Measurements from ENCODE around the gene INTS1. TPM values are rescaled to one million over a fixed set of nuclear protein-coding genes. Genes with fewer than 3 reads are reported as not detected.

Gene INTS1
- total and polyA plus RNA-seq, 2 of the 4 experiments (the other 2 are of a cell fraction) = 9.3 to 40.1 TPM

DNA sequence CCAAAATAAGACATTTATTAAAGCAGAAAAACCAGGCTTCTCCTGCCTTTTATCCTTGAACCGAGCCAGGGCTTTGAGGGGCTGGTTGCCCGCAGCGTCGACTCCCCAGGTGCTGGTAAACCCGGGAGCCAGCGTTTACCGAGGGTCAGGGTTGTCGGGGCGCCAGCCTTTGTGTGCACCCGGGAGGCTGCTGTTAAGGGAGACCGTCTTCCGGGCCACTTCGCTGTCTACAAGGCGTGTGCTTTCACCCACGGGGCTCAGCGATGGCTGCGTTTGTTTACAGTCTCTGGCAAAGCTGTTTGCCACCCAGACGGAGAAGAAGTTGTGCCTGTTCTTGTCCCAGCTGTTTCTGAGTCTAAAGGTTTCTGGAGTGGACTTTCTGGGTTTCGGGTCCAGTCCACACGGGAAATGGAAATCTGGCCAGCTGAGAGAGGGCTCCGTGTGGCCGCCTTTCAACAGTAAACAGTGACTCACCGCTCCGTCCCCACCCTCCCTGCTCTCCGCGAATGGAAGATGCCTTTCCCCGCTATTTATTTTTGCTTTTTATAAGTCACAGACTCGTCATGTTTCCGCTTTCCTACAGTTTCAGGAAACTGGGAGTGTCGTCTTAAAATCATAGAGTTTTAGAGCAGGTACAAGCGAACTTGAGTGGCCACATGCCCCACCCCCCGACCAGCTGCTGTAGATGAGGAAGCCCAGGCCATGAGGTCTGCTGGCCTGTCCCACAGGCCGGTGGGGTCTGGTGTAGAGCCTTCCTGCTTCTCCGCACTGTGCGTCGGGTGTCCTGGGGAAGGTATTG lies 28.5 kb upstream of the INTS1 start (continued):
- TF ChIP-seq MXI1 (IDR thresholded peaks at IDR 0.05; ENCODE audit: borderline replicate concordance, low read depth, low read length) (peak; percentile 15; the same call in 1 of the 2 replicates), NFE2L2 (IDR thresholded peaks at IDR 0.05; ENCODE audit: low read depth, low read length) (no peak)

DNA sequence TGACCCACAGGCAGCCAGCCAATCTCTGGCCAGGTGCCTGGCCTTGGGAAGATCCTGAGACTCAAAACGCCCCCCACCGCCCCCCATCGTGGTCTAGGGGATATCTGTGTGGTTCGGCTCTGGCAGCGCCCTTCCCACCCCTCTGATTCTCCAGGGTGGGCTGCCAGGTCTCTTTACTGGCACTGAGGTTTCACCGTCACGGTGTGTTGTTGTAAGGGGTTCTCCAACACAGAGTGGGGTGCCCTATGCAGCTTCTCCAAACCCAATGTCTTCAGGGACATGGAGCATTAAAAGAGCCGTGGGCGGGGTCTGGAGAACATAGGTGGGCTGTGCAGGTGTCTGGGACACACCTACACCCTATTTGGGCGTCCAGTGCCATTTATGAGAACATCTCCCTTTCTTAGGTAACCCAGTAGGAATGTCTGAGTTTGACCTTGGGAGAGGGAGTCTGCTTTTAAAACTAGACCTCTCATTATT lies 27.8 kb upstream of the INTS1 start:
- whole genome bisulfite sequencing, 2 experiments (ENCODE audit: extremely low coverage in 2 of 2, insufficient read length in 1 of 2) = no CpG with 5 or more reads among the region's 10 CpGs
- DNase-seq = no peak
- BruUV-seq (replicated peaks) = TSS peak; percentile 53
- H2BK120ac ChIP-seq (ENCODE audit: low read depth, low read length) = peak overlapping the region; percentile 86; the same call in 1 of the 2 replicates
- H3K9me3 ChIP-seq (ENCODE audit: control insufficient read depth, insufficient read depth, low read length) = no peaks in the 10 kb centered on the region
- CTCF ChIA-PET = no interaction called here
- H3K23ac ChIP-seq (ENCODE audit: low read depth, low read length) = peak overlapping the region; percentile 85
- H2AFZ ChIP-seq (replicated peaks; ENCODE audit: low read length, poor library complexity) = no peak overlapping the region
- H3K79me1 ChIP-seq (ENCODE audit: low read depth in 1 of 2, low read length in 2 of 2) = peaks cover 0 to 42% of the 10 kb centered on the region in 2 experiments; a peak in 2 of 4 replicates
- dilution Hi-C loops (cut with HindIII; ENCODE audit: low sequenced_read_pairs, unreplicated experiment) (no loop called here), in situ Hi-C loops (cut with MboI; ENCODE audit: low sequenced_read_pairs) (no loop called here), intact Hi-C loops (cut with micrococcal nuclease) (no loop called here)
- H2BK5ac ChIP-seq (ENCODE audit: low read depth, low read length, poor library complexity, severe bottlenecking) = peak overlapping the region; percentile 89
- POLR2A ChIA-PET (ENCODE audit: unreplicated experiment) = no interaction called here
- no peaks in the 10 kb centered on the region for H3K36me3 ChIP-seq (ENCODE audit: control insufficient read depth, insufficient read depth, low read length)
- H2BK15ac ChIP-seq (ENCODE audit: low read depth, low read length) = peak overlapping the region; percentile 71; the same call in 2 of the 3 replicates
- H3K9me1 ChIP-seq (ENCODE audit: insufficient read depth, low read length) = peaks cover 9% of the 10 kb centered on the region
- peak overlapping the region; percentile 12; the same call in 1 of the 2 replicates for H2BK20ac ChIP-seq (ENCODE audit: low read depth, low read length)
- peak overlapping the region; percentile 80 for H2AK9ac ChIP-seq (replicated peaks; ENCODE audit: low read depth, low read length, poor library complexity)
- H3K4me1 ChIP-seq (ENCODE audit: control insufficient read depth, insufficient read depth, low read length) = peaks cover 34% of the 10 kb centered on the region
- no peak for ATAC-seq (ENCODE audit: low read depth)
- peak overlapping the region; percentile 85 for H3K4me2 ChIP-seq (ENCODE audit: low read depth, low read length)
- peak overlapping the region; percentile 97 for H2AK5ac ChIP-seq (ENCODE audit: low read depth, low read length)
- H3K18ac ChIP-seq (ENCODE audit: low read depth, low read length) = peak overlapping the region; percentile 54; the same call in 1 of the 2 replicates
- H3K56ac ChIP-seq (ENCODE audit: extremely low read depth, insufficient read depth, low read length) = peak overlapping the region; percentile 88
- peak overlapping the region; percentile 89 for H4K91ac ChIP-seq (ENCODE audit: insufficient read depth, low read depth, low read length)
- peak overlapping the region; percentile 43 for H3K4me3 ChIP-seq (ENCODE audit: insufficient read depth, low read depth, low read length)
- peak overlapping the region; percentile 5 to 70; a peak in 3 of 4 replicates for H4K8ac ChIP-seq (ENCODE audit: low read depth in 2 of 2, low read length in 2 of 2)
- peaks cover 32% of the 10 kb centered on the region for H4K20me1 ChIP-seq (ENCODE audit: insufficient read depth, low read length)
- peak overlapping the region; percentile 95 for H3K27ac ChIP-seq (ENCODE audit: insufficient read depth, low read length)
- peak overlapping the region; percentile 85 for H3K9ac ChIP-seq (ENCODE audit: low read depth, low read length)
- no peak overlapping the region for H4K5ac ChIP-seq (ENCODE audit: low read depth, low read length)
- 0 out of 2 replicates have a peak overlapping the region, but pooled peaks have one; percentile 70 for H3K14ac ChIP-seq (replicated peaks; ENCODE audit: low read depth, low read length)
- no peaks in the 10 kb centered on the region for H3K27me3 ChIP-seq (ENCODE audit: control insufficient read depth, insufficient read depth, low read length)
- H3K4ac ChIP-seq (ENCODE audit: low read depth, low read length) = peak overlapping the region; percentile 89
- no peak for TF ChIP-seq MAFK (IDR thresholded peaks at IDR 0.05; ENCODE audit: low read depth, low read length)
- no peak for TF ChIP-seq CEBPB (IDR thresholded peaks at IDR 0.05; ENCODE audit: low read depth, low read length)
- TF ChIP-seq NFE2L2 (IDR thresholded peaks at IDR 0.05; ENCODE audit: low read depth, low read length) = no peak
- no peak for TF ChIP-seq RCOR1 (IDR thresholded peaks at IDR 0.05; ENCODE audit: insufficient replicate concordance, low read length)
- TF ChIP-seq RAD21 (IDR thresholded peaks at IDR 0.05; ENCODE audit: low read length) = no peak
- no peak for TF ChIP-seq POLR2A (IDR thresholded peaks at IDR 0.05; ENCODE audit: low read depth, low read length)
- no peak for TF ChIP-seq CHD1 (IDR thresholded peaks at IDR 0.05; ENCODE audit: low read depth, low read length)
- no peak for TF ChIP-seq BHLHE40 (IDR thresholded peaks at IDR 0.05; ENCODE audit: low read depth, low read length)
- TF ChIP-seq MXI1 (IDR thresholded peaks at IDR 0.05; ENCODE audit: borderline replicate concordance, low read depth, low read length) = no peak
- TF ChIP-seq, protein P1, sequence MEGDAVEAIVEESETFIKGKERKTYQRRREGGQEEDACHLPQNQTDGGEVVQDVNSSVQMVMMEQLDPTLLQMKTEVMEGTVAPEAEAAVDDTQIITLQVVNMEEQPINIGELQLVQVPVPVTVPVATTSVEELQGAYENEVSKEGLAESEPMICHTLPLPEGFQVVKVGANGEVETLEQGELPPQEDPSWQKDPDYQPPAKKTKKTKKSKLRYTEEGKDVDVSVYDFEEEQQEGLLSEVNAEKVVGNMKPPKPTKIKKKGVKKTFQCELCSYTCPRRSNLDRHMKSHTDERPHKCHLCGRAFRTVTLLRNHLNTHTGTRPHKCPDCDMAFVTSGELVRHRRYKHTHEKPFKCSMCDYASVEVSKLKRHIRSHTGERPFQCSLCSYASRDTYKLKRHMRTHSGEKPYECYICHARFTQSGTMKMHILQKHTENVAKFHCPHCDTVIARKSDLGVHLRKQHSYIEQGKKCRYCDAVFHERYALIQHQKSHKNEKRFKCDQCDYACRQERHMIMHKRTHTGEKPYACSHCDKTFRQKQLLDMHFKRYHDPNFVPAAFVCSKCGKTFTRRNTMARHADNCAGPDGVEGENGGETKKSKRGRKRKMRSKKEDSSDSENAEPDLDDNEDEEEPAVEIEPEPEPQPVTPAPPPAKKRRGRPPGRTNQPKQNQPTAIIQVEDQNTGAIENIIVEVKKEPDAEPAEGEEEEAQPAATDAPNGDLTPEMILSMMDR (conservative IDR thresholded peaks at IDR 0.05; ENCODE audit: low read depth, low read length) = no peak
- TF ChIP-seq FOS (IDR thresholded peaks at IDR 0.05; ENCODE audit: low read depth, low read length) = no peak
- TF ChIP-seq ELK1 (IDR thresholded peaks at IDR 0.05; ENCODE audit: borderline replicate concordance, low read depth, low read length) = no peak
- no peak for TF ChIP-seq SMC3 (IDR thresholded peaks at IDR 0.05; ENCODE audit: low read depth, low read length)

Measured in IMR-90 (cell line).